HG03103 (cell line): ENCODE results near the gene HNRNPLL.
A peak's percentile ranks its signal among the peaks of the same experiment; 100 is the strongest.
"Not testable (repeated sequence)": the region's sequence is repeated elsewhere in the genome, so short reads cannot be mapped to it uniquely, and the experiment has no call there.

ENCODE experiments used
- ATAC-seq: cut with Tn5 transposase; IDR thresholded peaks from one replicate; pipeline ENCODE4 v1.9.1; 2021; ENCODE audit warnings: low read depth; ENCODE audit not compliant: unreplicated experiment

Gene HNRNPLL

DNA sequence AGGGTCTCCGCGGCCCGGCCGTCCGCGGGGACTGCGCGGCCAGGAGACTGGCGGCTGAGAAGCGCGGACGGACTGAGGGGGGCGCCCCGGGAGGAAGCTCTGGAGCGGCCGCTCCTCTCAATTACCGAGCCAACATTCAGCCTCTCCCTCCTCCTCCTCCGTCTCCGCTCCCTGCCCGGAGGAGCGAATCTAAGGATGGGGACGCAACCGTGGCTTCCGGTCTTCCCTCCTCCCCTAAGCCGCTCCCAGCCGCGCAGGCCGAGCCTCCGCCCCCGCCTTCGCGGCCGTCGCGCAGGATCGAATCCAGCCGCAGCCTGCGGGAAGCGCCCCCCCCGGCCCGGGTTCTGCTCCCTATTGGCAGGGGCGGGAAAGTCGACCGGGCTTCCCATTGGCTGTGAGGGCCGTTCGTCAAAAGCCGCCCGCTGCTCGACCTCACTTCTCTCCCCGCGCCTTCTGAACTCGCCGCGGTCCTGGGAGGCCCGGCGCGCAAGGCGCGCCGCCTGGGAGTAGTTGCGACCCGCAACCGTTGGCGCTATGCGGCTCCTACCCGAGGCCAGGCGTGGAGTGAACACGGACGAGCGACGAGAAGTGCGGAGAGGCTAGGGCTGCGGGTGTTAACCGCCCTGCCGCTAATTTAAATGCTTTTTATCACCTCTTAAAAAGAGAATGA is at the start of gene HNRNPLL:
HNRNPLL (minus strand) TSS at position 197 of the 670 bp plus-strand sequence. CDS start 302 bp downstream, outside the sequence.
- ATAC-seq, result peak; percentile 49

DNA sequence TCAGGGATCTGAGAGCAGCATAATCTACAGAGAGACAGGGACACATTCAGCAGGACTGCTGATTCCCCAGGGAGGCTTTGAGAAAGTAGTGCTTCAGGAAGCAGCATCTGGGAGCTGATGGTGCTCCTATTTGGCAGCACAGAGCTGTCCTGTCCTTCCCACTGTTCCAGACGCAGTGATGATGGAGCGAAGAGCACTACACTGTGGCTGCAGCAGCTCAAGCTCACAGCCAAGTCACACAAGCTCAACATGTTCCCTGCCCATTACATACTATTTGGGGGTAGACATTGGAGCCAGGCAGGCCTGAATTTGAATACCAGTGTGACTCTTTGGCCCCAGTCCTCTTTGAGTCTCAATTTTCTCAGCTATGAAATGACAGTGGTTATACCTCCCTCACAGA is 48.0 kb upstream of the HNRNPLL start:
- no peak for ATAC-seq

DNA sequence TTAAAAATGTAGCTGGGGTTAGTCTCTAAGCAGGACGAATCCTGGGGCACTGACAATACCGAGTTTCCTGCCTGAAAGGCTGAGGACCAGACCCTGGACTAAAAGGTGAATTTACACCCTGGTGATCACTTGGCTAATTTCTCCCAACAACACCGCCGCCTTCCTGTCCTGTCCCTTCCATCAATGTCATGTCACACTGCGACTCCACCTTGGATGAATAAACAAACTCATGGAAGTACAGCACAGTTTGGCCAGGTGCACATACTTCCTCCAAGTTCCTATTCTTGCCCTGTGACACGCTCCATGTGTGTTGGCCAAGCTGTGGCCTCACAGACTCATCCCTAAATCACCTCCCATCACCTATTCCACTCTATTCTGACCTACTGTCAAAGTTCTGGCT is 47.3 kb upstream of the HNRNPLL start:
- no peak for ATAC-seq

DNA sequence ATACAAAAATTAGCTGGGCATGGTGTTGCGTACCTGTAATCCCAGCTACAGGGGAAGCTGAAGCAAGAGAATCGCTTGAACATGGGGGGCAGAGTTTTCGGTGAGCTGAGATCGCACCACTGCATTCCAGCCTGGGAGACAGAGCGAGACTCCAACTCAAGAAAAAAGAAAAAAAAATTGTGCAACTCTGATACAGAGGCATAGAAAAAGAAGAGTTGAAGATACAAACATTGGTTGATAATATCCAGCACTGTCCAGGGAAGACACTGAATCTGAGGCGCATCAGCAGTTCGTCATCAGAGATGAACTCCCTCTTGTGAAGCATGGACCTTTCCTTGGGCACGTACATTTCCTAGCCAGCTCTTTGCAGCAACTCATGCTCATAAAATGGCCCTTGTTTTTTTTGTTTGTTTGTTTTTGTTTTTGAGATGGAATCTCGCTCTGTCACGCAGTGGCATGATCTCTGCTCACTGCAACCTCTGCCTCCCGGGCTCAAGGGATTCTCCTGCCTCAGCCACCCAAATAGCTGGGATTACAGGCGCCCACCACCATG is 46.5 kb upstream of the HNRNPLL start:
- ATAC-seq, result no peak

DNA sequence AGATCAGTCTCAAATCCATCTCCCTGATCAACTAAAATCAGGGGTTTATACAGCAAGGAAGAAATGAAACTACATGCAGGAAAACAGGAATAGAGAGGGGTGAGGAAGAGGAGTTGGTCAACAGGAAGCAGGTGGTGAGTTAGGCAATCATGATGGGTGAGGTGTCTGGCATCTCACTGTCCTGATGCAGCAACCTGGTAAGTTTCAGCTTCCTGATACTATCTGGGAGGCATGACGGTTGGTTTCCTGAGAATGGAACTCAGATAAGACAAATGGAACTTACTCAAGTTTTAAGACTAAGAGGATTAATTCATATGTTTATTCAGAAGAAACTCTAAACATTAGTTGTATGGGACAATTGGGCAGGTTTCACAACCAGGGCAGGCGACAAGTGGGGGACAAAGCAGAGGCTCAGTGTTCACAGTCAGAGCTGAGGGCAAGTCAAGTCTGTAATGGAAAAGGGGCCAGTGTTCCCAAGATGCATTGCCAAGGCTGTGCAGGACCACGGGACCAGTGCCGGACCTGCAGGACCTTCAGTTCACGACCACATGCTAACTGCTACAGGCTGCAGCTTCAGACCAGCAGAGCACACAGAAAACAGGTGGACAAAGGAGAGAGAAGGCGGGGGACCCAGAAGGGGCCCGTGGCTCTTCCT is 45.5 kb upstream of the HNRNPLL start:
- ATAC-seq, result no peak

DNA sequence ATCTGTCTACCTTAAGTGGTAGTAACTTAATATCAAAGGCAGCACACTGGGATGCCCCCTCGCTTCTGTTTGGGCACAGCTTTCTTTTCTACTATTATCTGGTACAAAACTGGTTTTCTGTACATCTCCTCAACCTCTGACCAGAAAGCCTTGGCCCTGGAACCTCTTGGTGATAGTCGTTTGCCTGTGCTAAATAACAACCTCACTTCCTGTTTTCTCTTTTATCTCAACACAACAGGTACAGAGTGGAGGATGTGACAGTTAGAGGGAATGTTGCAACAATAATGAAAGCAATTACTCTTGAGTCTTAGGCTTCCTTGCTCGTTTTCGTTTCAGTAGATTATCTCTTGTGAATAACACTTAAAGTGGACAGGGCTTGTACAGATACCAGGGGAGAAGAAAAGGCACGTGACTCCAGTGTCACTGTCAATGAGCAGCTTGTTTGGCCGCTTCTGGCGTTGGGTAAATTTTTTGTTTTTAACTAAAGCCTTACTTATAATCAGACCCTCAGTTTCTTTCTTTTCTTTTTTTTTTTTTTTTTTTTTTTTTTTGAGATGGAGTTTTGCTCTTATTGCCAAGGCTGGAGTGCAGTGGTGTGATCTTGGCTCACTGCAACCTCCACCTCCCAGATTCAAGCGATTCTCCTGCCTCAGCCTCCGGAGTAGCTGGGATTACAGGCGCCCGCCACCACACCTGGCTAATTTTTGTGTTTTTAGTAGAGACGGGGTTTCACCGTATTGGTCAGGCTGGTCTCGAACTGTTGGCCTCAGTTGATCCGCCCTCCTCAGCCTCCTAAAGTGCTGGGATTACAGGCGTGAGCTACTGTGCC is 41.2 kb upstream of the HNRNPLL start:
- ATAC-seq, result not testable (repeated sequence)

DNA sequence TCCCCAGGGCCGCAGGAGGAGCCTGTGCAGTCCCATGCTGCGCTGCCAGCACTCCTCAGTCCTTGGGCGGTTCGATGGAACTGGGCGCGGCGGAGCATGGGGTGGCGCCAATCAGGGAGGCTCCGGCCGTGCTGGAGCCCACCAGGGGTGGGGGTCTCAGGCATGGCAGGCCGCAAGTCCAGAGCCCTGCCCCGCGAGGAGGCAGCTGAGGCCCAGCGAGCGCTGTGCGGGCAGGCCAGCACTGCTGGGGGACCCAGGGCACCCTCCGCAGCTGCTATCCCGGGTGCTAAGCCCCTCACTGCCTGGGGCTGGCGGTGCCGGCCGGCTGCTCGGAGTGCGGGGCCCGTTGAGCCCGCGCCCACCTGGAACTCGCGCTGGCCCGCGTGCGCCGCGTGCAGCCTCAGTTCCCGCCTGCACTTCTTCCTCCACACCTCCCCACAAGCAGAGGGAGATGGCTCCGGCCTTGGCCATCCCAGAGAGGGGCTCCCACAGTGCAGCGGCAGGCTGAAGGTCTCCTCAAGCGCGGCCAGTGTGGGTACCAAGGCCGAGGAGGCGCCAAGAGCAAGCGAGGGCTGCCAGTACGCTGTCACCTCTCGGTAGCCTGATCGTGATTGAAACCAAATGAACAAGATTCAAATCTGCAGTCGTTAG is 40.4 kb upstream of the HNRNPLL start:
- ATAC-seq, result no peak

DNA sequence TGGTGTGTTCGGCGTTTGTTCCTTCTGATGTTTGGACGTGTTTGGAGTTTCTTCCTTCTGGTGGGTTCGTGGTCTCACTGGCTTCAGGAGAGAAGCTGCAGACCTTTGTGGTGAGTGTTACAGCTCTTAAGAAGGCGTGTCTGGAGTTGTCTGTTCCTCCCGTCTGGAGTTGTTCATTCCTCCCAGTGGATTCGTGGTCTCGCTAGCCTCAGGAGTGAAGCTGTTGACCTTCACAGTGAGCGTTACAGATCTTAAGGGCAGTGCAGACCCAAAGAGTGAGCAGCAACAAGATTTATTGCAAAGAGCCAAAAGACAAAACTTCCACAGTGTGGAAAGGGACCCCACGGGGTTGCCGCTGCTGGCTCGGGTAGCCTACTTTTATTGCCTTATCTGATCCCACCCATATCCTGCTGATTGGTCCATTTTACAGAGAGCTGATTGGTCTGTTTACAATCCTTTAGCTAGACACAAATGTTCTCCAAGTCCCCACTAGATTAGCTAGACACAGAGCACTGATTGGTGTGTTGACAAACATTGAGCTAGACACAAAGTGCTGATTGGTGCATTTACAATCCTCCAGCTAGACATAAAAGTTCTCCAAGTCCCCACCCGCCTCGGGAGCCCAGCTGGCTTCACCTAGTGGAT is 39.8 kb upstream of the HNRNPLL start:
- ATAC-seq, result not testable (repeated sequence)

DNA sequence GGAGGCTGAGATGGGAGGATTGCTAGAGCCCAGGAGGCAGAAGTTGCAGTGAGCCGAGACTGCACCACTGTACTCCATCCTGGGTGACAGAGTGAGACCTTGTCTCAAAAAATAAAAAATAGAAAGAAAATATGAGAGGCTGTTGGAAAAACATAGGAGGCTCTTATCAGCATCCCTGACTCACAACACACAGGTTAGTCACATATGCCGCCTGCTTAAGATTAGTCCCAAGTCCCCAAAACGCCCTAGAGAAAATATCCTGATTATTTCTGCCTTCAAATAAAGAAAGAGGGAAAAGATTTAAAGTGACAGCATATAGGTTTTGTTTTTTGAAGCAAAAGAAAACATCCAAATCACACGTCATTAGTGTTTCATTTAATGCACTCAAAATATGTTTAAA is 33.3 kb upstream of the HNRNPLL start:
- ATAC-seq, result no peak

DNA sequence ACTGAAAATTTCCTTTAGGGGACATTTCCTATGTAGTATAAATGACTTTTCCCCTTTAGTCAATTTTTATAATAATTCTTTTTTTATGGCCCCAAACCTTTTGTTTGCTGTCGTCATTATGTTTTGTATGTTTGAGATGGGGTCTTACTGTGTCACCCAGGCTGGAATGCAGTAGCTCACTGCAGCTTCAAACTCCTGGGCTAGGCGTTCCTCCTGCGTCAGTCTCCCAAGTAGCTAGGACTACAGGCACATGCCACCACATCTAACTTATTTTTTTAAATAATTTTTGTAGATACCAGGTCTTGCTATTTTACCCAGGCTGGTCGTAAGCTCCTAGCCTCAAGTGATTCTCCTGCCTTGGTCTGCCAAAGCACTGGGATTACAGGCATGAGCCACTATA is 32.4 kb upstream of the HNRNPLL start:
- ATAC-seq, result no peak

DNA sequence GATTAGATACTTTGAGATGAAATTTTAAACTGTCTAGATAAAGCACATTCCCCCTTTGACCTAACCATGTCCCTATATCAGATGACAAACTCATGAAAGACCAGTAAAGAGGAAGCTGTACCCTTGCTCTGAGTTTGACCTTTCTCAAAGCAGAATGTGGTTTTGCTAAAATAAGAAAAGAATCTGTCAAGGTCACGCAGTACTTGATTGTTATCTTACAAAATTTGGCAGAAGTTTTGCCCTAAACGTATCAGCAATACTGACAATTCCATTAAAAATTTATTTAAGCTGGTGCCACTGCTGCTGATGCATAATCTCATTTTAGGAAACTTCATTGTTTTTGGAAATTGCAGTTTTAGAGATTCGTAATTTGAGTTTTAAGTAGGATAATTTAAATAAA is 32.0 kb upstream of the HNRNPLL start:
- ATAC-seq, result peak; percentile 84

DNA sequence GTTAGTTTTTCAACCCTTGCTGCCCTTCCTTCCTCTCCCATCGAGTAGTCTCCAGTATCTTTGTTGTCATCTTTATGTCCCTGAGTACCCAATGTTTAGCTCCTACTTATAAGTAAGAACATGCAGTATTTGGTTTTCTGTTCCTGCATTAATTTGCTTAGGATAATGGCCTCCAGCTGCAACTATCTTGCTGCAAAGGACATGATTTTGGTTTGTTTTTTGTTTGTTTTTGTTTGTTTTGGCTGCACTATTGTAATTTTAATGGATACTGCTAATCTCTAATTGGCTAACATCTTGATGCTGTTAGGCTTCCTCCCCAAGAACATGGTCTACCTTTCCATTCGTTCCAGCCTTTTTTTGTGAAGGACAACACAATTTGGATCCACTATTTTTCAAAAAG is 31.2 kb upstream of the HNRNPLL start:
- ATAC-seq, result no peak

DNA sequence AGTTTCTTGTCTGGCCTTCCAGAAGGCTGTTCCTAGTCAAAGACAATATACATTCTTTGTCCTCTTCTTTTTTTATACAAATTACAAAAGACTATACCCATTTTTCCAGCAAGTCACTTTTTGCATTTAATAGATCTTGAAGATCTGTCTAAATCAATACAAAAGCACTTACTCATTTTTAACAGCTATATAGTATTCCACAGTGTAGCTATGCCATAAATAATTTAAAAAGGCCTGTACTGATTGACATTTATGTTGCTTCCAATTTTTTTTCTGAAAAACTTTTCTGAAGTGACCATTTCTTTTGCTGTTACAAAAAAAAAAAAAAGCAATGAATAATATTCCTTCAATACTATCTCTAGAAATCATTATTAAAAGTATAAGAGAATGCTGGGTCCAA is 30.3 kb upstream of the HNRNPLL start:
- ATAC-seq, result no peak

DNA sequence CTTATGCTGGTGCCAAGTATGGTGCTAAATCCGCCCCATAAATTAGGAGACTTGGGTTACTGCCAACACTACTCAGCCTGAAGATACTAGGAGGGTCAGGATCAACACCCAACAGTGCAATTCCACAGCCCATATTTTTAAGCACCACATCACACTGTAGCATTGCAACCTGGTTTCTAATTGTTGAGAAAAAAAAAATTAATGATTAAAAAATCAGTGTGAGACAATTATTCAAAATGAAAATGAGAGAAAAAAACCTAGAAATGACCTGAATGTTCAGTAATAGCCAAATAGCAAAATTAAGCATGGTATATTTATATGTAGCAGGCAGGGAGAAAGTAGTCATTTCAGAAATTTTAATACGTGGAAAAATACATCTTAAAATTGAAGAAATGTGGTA is 29.2 kb upstream of the HNRNPLL start:
- no peak for ATAC-seq

DNA sequence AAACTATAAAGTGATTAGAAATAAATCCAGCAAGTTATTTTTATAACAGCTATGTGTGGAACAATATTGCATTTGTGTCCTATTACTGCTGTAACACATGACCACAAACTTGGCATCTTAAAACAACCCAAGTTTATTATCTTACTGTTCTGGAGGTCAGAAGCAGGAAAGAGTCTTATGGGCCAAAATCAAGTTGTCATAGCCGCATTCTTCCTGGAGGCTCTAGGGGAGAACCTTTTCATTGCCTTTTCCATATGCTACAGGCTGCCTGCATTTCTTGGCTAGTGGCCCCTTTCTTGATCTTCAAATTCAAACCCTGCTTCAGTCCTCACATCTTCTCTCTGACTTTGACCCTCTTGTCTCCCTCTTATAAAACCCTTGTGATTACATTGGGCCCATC is 27.0 kb upstream of the HNRNPLL start:
- no peak for ATAC-seq

DNA sequence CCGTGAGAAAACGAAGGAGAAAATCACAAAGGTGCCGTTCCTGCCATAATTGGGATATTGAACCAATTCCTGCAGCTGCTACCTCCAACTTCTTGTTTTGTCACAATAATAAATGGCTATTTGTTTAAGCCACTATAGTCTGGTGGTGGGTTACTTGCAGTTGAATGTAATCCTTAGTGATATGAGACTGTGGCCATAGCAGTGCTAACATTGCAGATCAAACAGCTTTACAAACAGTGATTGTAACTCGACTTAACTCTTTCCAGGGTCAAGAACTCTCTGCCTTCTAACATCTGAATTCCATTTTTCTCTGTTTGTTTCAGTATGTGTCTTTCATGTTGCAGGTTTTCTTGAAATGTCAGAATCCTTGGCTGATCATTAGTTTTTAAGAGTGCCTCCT is 24.7 kb upstream of the HNRNPLL start:
- ATAC-seq, result no peak

DNA sequence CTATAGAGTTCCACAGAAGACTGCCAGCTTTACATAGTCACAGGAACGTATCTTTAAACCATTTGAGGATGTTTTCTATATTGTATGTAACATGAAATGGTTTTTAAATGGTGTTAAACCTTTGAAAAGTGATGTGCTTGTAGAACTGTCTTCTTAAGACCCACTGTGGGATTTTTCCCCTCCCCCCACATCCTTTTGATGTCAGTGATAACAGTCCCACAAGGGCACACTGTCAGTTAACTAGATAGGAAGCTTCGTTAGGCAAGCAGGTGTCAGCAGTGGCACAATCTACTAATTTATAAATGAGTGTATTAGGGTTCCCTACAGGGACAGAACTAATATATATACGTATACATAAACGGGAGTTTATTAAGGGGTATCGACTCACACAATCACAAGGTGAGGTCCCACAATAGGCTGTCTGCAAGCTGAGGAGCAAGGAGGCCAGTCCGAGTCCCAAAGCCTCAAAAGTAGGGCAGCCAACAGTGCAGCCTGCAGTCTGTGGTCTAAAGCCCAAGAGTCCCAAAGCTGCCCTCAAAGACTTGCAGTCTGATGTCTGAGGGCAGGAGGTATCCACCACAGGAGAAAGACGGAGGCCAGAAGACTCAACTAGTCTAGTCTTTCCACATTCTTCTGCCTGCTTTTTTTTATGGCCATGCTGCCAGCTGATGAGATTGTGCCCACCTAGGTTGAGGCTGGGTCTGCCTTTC is 23.8 kb upstream of the HNRNPLL start:
- no peak for ATAC-seq

DNA sequence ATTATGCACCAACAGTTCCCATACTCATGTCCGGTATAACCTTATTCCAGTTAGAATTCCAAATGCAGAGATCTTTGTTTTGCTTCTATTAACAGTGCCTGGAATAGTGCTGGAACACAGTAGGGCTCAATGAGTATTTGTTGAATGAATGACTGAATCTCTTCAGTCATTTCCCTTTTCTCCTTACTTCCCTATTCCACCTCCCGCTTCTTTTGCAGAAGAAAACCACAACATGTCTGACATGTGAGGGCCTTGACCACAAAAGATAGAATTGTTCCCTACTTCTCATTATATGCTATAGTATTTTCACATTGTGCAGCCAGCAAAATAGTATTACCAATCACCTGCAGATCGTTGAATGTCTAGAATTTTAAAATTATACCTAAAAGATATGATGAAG is 19.5 kb upstream of the HNRNPLL start:
- no peak for ATAC-seq

DNA sequence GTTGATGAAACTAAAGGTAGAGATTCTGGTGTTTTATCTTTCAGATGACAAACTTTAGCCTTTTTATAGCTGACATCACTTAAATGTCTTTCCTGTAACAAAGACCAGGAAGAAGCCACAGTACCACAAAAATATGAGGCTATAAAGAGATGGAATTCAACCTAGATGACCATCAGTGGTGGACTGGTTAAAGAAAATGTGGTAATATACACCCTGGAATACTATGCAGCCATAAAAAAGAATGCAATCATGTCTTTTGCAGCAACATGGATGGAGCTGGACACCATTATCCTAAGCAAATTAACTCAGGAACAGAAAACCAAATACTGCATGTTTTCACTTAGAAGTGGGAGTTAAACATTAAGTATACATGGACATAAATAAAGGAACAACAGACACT is 18.3 kb upstream of the HNRNPLL start:
- ATAC-seq, result no peak
